ENCODE data around the gene MARK3. TPM values are rescaled to one million over a fixed set of nuclear protein-coding genes. Genes with fewer than 3 reads are reported as not detected.
A peak's percentile ranks its signal among the peaks of the same experiment; 100 is the strongest.

MARK3 gene
- total RNA-seq, 5 donors from 2014 or later (not counting 1 experiment from before 2014, with no cell fraction given) = 94.7 to 128 (median 107) TPM

- peak in 1 of 35 experiments; percentile 22 for DNase-seq
- WGBS (ENCODE audit: insufficient coverage) = 49% methylated on average over 6 of the region's 10 CpGs
- Histone ChIP-seq H3K27ac (ENCODE audit: low read length) (peak overlapping the region; percentile 3), H3K27me3 (replicated peaks in 1 of 2; ENCODE audit: control insufficient read depth in 2 of 2, extremely low read depth in 1 of 2, insufficient read depth in 2 of 2, low read length in 1 of 2) (no peaks in the 10 kb centered on the region), H3K9me3 (no peaks in the 10 kb centered on the region), H3K36me3 (ENCODE audit: control insufficient read depth in 2 of 2, extremely low read depth in 1 of 2, insufficient read depth in 1 of 2, low read length in 1 of 2) (peaks cover 0 to 9% of the 10 kb centered on the region in 2 donors), H3K4me1 (ENCODE audit: control insufficient read depth in 1 of 2, extremely low read depth in 1 of 2, insufficient read depth in 2 of 2, low read length in 2 of 2) (peaks cover 23 to 29% of the 10 kb centered on the region in 2 experiments), H3K4me3 (ENCODE audit: control insufficient read depth in 1 of 2, extremely low read depth in 1 of 2, low read length in 1 of 2) (peak overlapping the region in 1 of 2 donors; percentile 15)
- ATAC-seq (replicated peaks in 1 of 4) = peak; percentile 58 to 77 (median 69)
- Mint-ChIP-seq H3K4me3 (peak overlapping the region in 2 of 3 donors; percentile 32 to 37), H3K27ac (peak overlapping the region; percentile 72 to 80), H3K36me3 (peaks cover 6% of the 10 kb centered on the region), H3K9me3 (no peaks in the 10 kb centered on the region), H3K4me1 (peaks cover 69 to 76% (median 72%) of the 10 kb centered on the region in 3 donors), H3K27me3 (no peaks in the 10 kb centered on the region)
- ChIA-PET POLR2A (interaction anchor here in 1 of 2 donors (0.6 kb wide), 1 partner anchor 19 kb away, joined by 3 read pairs; no protein-coding TSS in a partner anchor), CTCF (interaction anchor here in 1 of 2 donors (0.9 kb wide), 1 partner anchor 10 kb away, joined by 3 read pairs; no protein-coding TSS in a partner anchor)
These were observed 16.3 kb downstream of the MARK3 start for GRCh38 chr14:103401223-103402214.

- Mint-ChIP-seq H3K36me3 (peaks cover 10% of the 10 kb centered on the region), H3K27me3 (no peaks in the 10 kb centered on the region), H3K4me1 (peaks cover 62 to 69% (median 65%) of the 10 kb centered on the region in 3 donors), H3K4me3 (peak overlapping the region in 1 of 3 donors; percentile 37), H3K27ac (no peak overlapping the region), H3K9me3 (no peaks in the 10 kb centered on the region)
- Histone ChIP-seq H3K4me3 (ENCODE audit: control insufficient read depth in 1 of 2, extremely low read depth in 1 of 2, low read length in 1 of 2) (no peak overlapping the region), H3K9me3 (no peaks in the 10 kb centered on the region), H3K4me1 (ENCODE audit: control insufficient read depth in 1 of 2, extremely low read depth in 1 of 2, insufficient read depth in 2 of 2, low read length in 2 of 2) (peaks cover 23 to 26% of the 10 kb centered on the region in 2 experiments), H3K27ac (ENCODE audit: low read length) (no peak overlapping the region), H3K36me3 (ENCODE audit: control insufficient read depth in 2 of 2, extremely low read depth in 1 of 2, insufficient read depth in 1 of 2, low read length in 1 of 2) (peaks cover 0 to 13% of the 10 kb centered on the region in 2 donors), H3K27me3 (replicated peaks in 1 of 2; ENCODE audit: control insufficient read depth in 2 of 2, extremely low read depth in 1 of 2, insufficient read depth in 2 of 2, low read length in 1 of 2) (no peaks in the 10 kb centered on the region)
- no CpG with 5 or more reads among the region's 2 CpGs for WGBS (ENCODE audit: insufficient coverage)
- ChIA-PET CTCF (interaction anchor here in 1 of 2 donors (1.1 to 2.0 kb wide), 2 partner anchors 11 to 13 kb away, joined by 3 to 12 read pairs; no protein-coding TSS in a partner anchor), POLR2A (interaction anchor here in 1 of 2 donors (0.7 kb wide), 1 partner anchor 24 kb away, joined by 4 read pairs; no protein-coding TSS in a partner anchor)
- no peak for ATAC-seq (replicated peaks in 1 of 4)
- DNase-seq = no peak
These were observed 17.5 kb downstream of the MARK3 start for GRCh38 chr14:103402695-103403094.

GRCh38 chr14:103404032-103404918, 19.1 kb downstream of the MARK3 start:
- Histone ChIP-seq H3K27ac (ENCODE audit: low read length) (no peak overlapping the region), H3K9me3 (no peaks in the 10 kb centered on the region), H3K36me3 (ENCODE audit: control insufficient read depth in 2 of 2, extremely low read depth in 1 of 2, insufficient read depth in 1 of 2, low read length in 1 of 2) (peaks cover 2 to 24% of the 10 kb centered on the region in 2 donors), H3K27me3 (replicated peaks in 1 of 2; ENCODE audit: control insufficient read depth in 2 of 2, extremely low read depth in 1 of 2, insufficient read depth in 2 of 2, low read length in 1 of 2) (no peaks in the 10 kb centered on the region), H3K4me3 (ENCODE audit: control insufficient read depth in 1 of 2, extremely low read depth in 1 of 2, low read length in 1 of 2) (no peak overlapping the region), H3K4me1 (ENCODE audit: control insufficient read depth in 1 of 2, extremely low read depth in 1 of 2, insufficient read depth in 2 of 2, low read length in 2 of 2) (peaks cover 23 to 30% of the 10 kb centered on the region in 2 experiments)
- Mint-ChIP-seq H3K27me3 (no peaks in the 10 kb centered on the region), H3K9me3 (no peaks in the 10 kb centered on the region), H3K36me3 (peaks cover 17% of the 10 kb centered on the region), H3K27ac (peak overlapping the region; percentile 26 to 72), H3K4me3 (peak overlapping the region; percentile 10 to 55 (median 40)), H3K4me1 (peaks cover 59 to 65% (median 62%) of the 10 kb centered on the region in 3 donors)
- ChIA-PET POLR2A (interaction anchor here in 1 of 2 donors (0.6 kb wide), 2 partner anchors 13 to 603 kb away, joined by 3 read pairs; no protein-coding TSS in a partner anchor), CTCF (interaction anchor here in 1 of 2 donors (0.6 to 2.0 kb wide), 4 partner anchors 11 to 70 kb away, joined by 3 to 12 read pairs (median 6); no protein-coding TSS in a partner anchor)
- ATAC-seq (replicated peaks in 1 of 4) = no peak
- WGBS (ENCODE audit: insufficient coverage) = 51% methylated on average over 3 of the region's 9 CpGs
- DNase-seq = no peak

GRCh38 chr14:103404920-103405319, 19.7 kb downstream of the MARK3 start:
- Histone ChIP-seq H3K36me3 (ENCODE audit: control insufficient read depth in 2 of 2, extremely low read depth in 1 of 2, insufficient read depth in 1 of 2, low read length in 1 of 2) (peaks cover 2 to 24% of the 10 kb centered on the region in 2 donors), H3K9me3 (no peaks in the 10 kb centered on the region), H3K4me1 (ENCODE audit: control insufficient read depth in 1 of 2, extremely low read depth in 1 of 2, insufficient read depth in 2 of 2, low read length in 2 of 2) (peaks cover 21 to 30% of the 10 kb centered on the region in 2 experiments), H3K27ac (ENCODE audit: low read length) (no peak overlapping the region), H3K27me3 (replicated peaks in 1 of 2; ENCODE audit: control insufficient read depth in 2 of 2, extremely low read depth in 1 of 2, insufficient read depth in 2 of 2, low read length in 1 of 2) (no peaks in the 10 kb centered on the region), H3K4me3 (ENCODE audit: control insufficient read depth in 1 of 2, extremely low read depth in 1 of 2, low read length in 1 of 2) (no peak overlapping the region)
- POLR2A ChIA-PET = no interaction called here
- no peaks in the 10 kb centered on the region for H3K9me3 Mint-ChIP-seq
- H3K4me1 Mint-ChIP-seq = peaks cover 55 to 65% (median 62%) of the 10 kb centered on the region in 3 donors
- CTCF ChIA-PET = interaction anchor here in 1 of 2 donors (1.0 kb wide), 1 partner anchor 11 kb away, joined by 4 read pairs; no protein-coding TSS in a partner anchor
- DNase-seq (no peak), ATAC-seq (replicated peaks in 1 of 4) (no peak)
- no peak overlapping the region for H3K27ac Mint-ChIP-seq
- 100% methylated on average over 2 of the region's 7 CpGs for WGBS (ENCODE audit: insufficient coverage)
- H3K4me3 Mint-ChIP-seq = no peak overlapping the region
- no peaks in the 10 kb centered on the region for H3K27me3 Mint-ChIP-seq
- H3K36me3 Mint-ChIP-seq = peaks cover 20% of the 10 kb centered on the region

GRCh38 chr14:103408491-103409155, 23.4 kb downstream of the MARK3 start:
- peaks cover 7 to 36% of the 10 kb centered on the region in 2 donors for H3K36me3 ChIP-seq (ENCODE audit: control insufficient read depth in 2 of 2, extremely low read depth in 1 of 2, insufficient read depth in 1 of 2, low read length in 1 of 2)
- no peak for ATAC-seq (replicated peaks in 1 of 4)
- H3K9me3 ChIP-seq = no peaks in the 10 kb centered on the region
- no peak overlapping the region for H3K4me3 Mint-ChIP-seq
- ChIA-PET POLR2A (interaction anchor here in 1 of 2 donors (1.0 kb wide), 1 partner anchor 18 kb away, joined by 3 read pairs; no protein-coding TSS in a partner anchor), CTCF (interaction anchor here in 1 of 2 donors (0.9 kb wide), 1 partner anchor 17 kb away, joined by 3 read pairs; no protein-coding TSS in a partner anchor)
- no peaks in the 10 kb centered on the region for H3K27me3 ChIP-seq (replicated peaks in 1 of 2; ENCODE audit: control insufficient read depth in 2 of 2, extremely low read depth in 1 of 2, insufficient read depth in 2 of 2, low read length in 1 of 2)
- H3K27me3 Mint-ChIP-seq = no peaks in the 10 kb centered on the region
- no peaks in the 10 kb centered on the region for H3K9me3 Mint-ChIP-seq
- WGBS (ENCODE audit: insufficient coverage) = 92% methylated on average over 4 of the region's 7 CpGs
- DNase-seq = no peak
- H3K4me1 ChIP-seq (ENCODE audit: control insufficient read depth in 1 of 2, extremely low read depth in 1 of 2, insufficient read depth in 2 of 2, low read length in 2 of 2) = peaks cover 1 to 9% of the 10 kb centered on the region in 2 experiments
- peaks cover 23 to 35% (median 32%) of the 10 kb centered on the region in 3 donors for H3K4me1 Mint-ChIP-seq
- H3K4me3 ChIP-seq (ENCODE audit: control insufficient read depth in 1 of 2, extremely low read depth in 1 of 2, low read length in 1 of 2) = no peak overlapping the region
- no peak overlapping the region for H3K27ac ChIP-seq (ENCODE audit: low read length)
- H3K36me3 Mint-ChIP-seq = peaks cover 28% of the 10 kb centered on the region
- no peak overlapping the region for H3K27ac Mint-ChIP-seq
